ENCODE data around the gene DUSP22.
A peak's percentile ranks its signal among the peaks of the same experiment; 100 is the strongest.
"Not testable (repeated sequence)": the region's sequence is repeated elsewhere in the genome, so short reads cannot be mapped to it uniquely, and the experiment has no call there.

The DUSP22 gene

GRCh38 chr6:291697-292505 lies at the start of gene DUSP22:
TSS of gene DUSP22 (plus strand) at chr6:292487. CDS start at chr6:292540, 53 bp downstream.
- peak; percentile 72 for DNase-seq

GRCh38 chr6:246352-246751 lies 45.9 kb upstream of the DUSP22 start:
- no peak for DNase-seq

- no peak for DNase-seq
These were observed 44.9 kb upstream of the DUSP22 start for GRCh38 chr6:247351-247750.

GRCh38 chr6:248046-248445 lies 44.2 kb upstream of the DUSP22 start:
- not testable (repeated sequence) for DNase-seq

GRCh38 chr6:250676-251075 lies 41.6 kb upstream of the DUSP22 start:
- DNase-seq: no peak

DNA sequence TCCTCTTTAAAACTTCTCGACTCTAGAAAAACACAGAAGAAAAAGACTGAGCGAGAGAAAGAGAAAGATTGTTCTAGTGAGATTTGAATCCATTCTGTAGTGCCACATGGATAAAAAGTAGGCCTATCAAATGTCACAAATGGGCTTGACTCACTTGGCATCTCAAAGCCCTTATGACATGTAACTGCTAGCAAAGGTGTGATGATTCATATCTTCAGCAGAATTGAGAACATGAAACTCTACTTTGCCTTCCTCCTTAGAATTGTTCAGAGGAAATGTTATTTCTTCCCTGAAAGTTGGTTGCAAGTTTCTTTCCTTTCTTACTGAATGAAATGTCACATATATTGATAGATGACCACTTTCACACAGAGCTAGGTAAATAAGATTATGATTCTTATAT lies 40.4 kb upstream of the DUSP22 start:
- no peak for DNase-seq

- no peak for DNase-seq
These were observed 39.3 kb upstream of the DUSP22 start for GRCh38 chr6:252775-253535.

GRCh38 chr6:254016-254415 lies 38.3 kb upstream of the DUSP22 start:
- no peak for DNase-seq

DNA sequence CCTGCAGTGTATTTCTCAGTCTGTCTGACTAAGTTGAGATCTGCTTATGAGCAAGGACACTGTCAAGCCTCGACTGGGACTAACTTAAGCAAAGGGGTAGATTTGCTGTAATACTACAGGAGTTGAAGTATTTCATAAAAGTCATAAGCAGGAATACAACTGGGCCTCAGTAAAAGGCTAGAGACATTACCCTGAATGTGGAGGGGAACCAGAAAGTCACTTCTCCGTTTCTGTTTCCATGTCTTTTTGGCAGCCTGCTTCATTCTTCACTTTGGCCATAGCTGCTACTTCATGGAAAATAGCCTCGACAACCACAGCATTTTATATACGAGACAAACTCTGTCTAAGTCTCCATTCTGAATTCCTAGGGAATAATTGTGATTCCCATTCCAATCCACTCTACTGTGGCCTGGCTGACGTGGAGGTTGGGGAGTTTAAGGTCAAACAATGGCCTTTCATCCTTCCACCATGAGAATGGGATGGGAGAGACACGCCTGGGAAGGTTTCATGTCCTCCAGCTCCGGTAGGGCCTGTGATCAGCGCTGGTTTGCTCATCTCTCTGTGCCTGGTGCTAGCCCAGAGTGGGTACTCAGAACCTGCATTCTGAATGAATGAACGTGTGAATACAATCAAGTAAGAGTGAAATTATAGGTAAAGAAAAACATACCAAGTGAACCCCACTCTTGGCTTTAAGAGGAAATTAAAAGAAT lies 37.1 kb upstream of the DUSP22 start:
- DNase-seq: no peak

GRCh38 chr6:255751-256083 lies 36.6 kb upstream of the DUSP22 start:
- DNase-seq: no peak

DNA sequence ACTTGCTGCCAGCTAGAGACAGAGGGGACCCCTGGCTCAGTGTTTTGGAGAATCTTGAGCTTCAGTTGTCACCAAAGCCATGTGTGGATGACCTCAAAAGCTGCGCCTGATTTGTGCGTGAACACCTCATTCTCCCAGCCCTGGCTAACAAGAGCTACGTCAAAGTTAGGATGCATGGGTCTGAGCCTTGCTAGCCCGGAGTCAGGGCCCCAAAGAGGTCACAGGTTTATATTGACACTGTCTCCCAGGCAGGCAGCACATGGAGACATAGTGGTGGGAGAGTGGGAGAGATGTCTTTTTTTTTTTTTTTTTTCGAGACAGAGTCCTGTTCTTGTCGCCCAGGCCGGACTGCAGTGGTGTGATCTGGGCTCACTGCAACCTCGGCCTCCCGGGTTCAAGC lies 36.1 kb upstream of the DUSP22 start:
- DNase-seq: no peak

- DNase-seq: no peak
These were observed 35.1 kb upstream of the DUSP22 start for GRCh38 chr6:257031-257725.

- DNase-seq: no peak
These were observed 34.5 kb upstream of the DUSP22 start for GRCh38 chr6:257774-258173.

- no peak for DNase-seq
These were observed 33.0 kb upstream of the DUSP22 start for GRCh38 chr6:259316-259715.

DNA sequence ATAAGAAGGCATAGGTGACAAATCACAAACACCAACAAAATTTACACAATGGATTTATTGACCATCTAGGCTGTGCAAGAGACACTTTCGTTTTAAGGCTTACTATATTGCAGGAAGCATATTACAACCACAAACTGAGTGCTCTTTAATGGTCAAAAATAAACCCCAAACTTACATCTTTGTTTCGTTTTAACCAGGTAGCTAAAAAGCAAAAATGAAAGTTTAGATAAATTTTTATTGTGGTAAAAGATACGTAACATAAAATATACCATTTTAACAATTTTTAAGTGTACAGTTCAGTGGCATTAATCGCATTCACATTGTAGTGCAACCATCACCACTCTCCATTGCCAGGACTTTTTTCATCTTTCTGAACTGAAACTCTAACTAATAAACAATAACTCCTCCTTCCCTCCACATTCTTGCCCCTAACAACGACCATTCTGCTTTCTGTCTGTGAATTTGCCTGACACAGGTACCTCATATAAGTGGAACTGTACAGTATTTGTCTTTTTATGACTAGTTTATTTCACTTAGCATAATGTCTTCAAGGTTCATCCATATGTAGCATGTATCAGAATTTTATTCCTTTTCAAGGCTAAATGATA lies 32.3 kb upstream of the DUSP22 start:
- DNase-seq: no peak

DNA sequence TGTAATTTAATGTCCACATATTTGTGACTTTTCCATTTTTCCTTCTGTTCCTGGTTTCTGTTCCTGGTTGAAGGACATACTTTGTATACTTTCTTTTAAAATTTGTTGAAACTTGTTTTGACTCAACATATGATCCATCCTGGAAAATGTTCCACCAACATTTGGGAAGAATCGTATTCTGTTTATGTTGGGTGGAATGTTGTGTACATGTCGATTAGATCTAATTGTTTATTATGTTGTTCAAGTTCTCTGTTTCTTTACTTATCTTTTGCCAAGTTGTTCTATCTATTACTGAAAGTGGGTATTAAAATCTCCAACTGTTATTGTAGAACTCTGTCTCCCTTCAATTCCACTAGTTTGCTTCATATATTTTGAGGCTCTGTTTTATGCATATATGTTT lies 27.7 kb upstream of the DUSP22 start:
- DNase-seq: no peak

- no peak for DNase-seq
These were observed 23.8 kb upstream of the DUSP22 start for GRCh38 chr6:268394-268935.

DNA sequence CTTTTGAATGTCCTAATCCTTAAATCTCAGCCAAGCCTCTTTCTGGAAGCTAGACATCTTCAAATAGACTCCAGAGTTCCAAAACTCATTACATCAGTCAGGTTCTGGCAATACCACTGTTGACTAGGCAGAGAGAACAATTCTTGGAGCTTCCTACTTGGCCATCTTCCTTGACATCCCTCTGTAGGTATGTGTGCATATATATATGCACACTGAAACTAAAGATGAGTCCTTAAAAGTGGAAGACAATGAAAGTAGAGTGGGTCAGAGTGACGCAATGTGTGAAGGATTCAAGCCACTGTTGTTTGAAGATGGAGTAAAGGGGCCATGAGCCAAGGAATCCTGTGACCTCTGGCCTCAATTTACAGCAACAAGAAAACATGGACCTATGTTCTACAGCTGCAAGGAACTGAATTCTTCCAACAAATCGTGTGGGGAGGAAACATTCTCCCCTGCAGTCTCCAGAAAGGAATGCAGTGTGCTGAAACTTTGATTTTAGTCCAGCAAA lies 18.7 kb upstream of the DUSP22 start:
- DNase-seq: no peak

GRCh38 chr6:277746-278145 lies 14.5 kb upstream of the DUSP22 start:
- DNase-seq: no peak

GRCh38 chr6:278494-278893 lies 13.8 kb upstream of the DUSP22 start:
- no peak for DNase-seq

DNA sequence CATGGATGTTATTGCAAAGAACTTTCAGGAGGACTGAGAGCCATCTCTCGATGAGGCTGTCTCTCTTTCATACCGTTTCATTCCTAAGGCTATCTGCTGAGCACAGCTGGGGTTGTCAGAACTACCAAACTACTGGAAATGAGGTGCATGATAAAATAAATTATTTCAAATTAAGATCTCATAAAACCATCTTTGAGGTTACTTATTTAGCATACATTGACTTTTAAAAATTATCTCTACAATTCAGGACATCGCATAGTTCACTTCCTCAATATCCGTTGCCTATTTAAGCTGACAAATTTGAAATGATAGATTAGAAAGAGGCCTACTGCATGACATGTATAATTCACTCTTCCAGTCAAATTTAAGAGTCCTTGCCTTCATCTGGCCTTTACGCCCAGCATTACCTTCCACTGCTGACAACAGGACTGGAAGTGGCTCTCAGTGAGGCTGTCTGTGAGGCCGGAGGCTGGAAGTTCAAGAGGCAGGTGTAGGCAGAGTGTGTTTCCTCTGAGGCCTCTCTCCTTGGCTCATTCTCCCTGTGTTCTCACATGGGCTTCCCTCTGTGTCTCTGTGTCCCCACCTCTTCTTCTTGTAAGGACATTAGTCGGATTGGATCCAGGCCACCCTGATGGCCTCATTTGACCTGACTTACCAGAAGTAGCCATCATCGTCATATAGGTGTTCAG lies 12.8 kb upstream of the DUSP22 start:
- no peak for DNase-seq

All from activated CD4-positive, alpha-beta T cell treated with anti-CD3 and anti-CD28 coated beads, Interleukin-2, amount 50 U/mL, for 1 hour (primary cell).